K562 (cell line): ENCODE data around the gene PRPH2. TPM values are rescaled to one million over a fixed set of nuclear protein-coding genes. Genes with fewer than 3 reads are reported as not detected.

Source experiments
- HIVEP1 ChIP-seq: fragments of 250-450 bp; sonication (Bioruptor Pico); IDR thresholded peaks from 2 replicates; pipeline ENCODE4 v1.4.0; 2020; ENCODE audit warnings: mild to moderate bottlenecking
- KLF10 ChIP-seq: fragments of 250-450 bp; sonication (Bioruptor Pico); IDR thresholded peaks from 2 replicates; pipeline ENCODE4 v1.6.1; 2021; ENCODE audit warnings: matching md5 sums
- MAZ ChIP-seq, 2 experiments: fragments of 450-650 bp in 1 of 2; sonication (generic) in 1 of 2; formaldehyde crosslinking; IDR thresholded peaks in 1 of 2; conservative IDR thresholded peaks in 1 of 2; 2 replicates each; pipeline versions ENCODE4 v1.4.0 to v1.5.0; 2020; ENCODE audit warnings: mild to moderate bottlenecking in 1 of 2, missing genetic modification reagents in 1 of 2
- ZNF143 ChIP-seq: sonication (generic); formaldehyde crosslinking; IDR thresholded peaks from 2 replicates; pipeline ENCODE4 v1.9.0; 2022; ENCODE audit warnings: mild to moderate bottlenecking, missing genetic modification reagents
- polyA plus RNA-seq, 8 experiments: library from polyadenylated mRNA; depleted of rRNA in 4 of 8; stranded (reverse) in 5 of 8; unstranded in 3 of 8; fragments of >200 nt; fragmentation: Nextera tagmentation in 2 of 8; fragmentation: Illumina TruSeq in 1 of 8; extraction: Ambion mirVana in 2 of 8; extraction: Trizol in 1 of 8; gene quantifications; 2 replicates each; pipeline versions ENCODE4 v1.2.1 to v1.2.3, GENCODE V29; 2011 to 2014; ENCODE audit warnings: inconsistent platforms in 1 of 8, missing spikeins in 1 of 8
- total RNA-seq, 7 experiments: library from RNA; depleted of rRNA in 6 of 7; stranded (reverse); fragments of >200 nt in 6 of 7; fragmentation: Illumina TruSeq in 2 of 7; extraction: Trizol in 2 of 7; gene quantifications; 2 replicates each; pipeline versions ENCODE4 v1.2.1 to v1.2.3, GENCODE V29; 2011 to 2021; ENCODE audit warnings: low replicate concordance in 1 of 7
- TF ChIP-seq, protein P1 (sequence below), 2 experiments: fragments of 150-350 bp in 1 of 2; IDR thresholded peaks; 2 replicates each; pipeline ENCODE4 v1.6.1; 2012 to 2016; ENCODE audit warnings: low read depth in 2 of 2, low read length in 2 of 2, mild to moderate bottlenecking in 1 of 2, moderate library complexity in 1 of 2
- TF ChIP-seq, protein P2 (sequence below), 2 experiments: fragments of 450-650 bp; IDR thresholded peaks; 2 replicates each; pipeline ENCODE4 v1.6.1; 2018; ENCODE audit warnings: mild to moderate bottlenecking in 2 of 2, low read depth in 1 of 2; ENCODE audit not compliant: partially characterized antibody in 2 of 2
- TF ChIP-seq, protein P3 (sequence below): fragments of 250-450 bp; sonication (Bioruptor Pico); IDR thresholded peaks from 2 replicates; pipeline ENCODE4 v1.5.0; 2021; ENCODE audit warnings: mild to moderate bottlenecking, moderate library complexity
- TF ChIP-seq, protein P4 (sequence below): IDR thresholded peaks from 3 replicates; pipeline ENCODE4 v1.6.1; 2011; ENCODE audit warnings: borderline replicate concordance, mild to moderate bottlenecking; ENCODE audit not compliant: insufficient read length, insufficient read depth

The PRPH2 gene
- total and polyA plus RNA-seq, 9 of the 15 experiments (the other 6 are each of a cell fraction or from before 2014, with no cell fraction given), result 0.03 to 0.11 (median 0.03) TPM; not detected in 5

DNA sequence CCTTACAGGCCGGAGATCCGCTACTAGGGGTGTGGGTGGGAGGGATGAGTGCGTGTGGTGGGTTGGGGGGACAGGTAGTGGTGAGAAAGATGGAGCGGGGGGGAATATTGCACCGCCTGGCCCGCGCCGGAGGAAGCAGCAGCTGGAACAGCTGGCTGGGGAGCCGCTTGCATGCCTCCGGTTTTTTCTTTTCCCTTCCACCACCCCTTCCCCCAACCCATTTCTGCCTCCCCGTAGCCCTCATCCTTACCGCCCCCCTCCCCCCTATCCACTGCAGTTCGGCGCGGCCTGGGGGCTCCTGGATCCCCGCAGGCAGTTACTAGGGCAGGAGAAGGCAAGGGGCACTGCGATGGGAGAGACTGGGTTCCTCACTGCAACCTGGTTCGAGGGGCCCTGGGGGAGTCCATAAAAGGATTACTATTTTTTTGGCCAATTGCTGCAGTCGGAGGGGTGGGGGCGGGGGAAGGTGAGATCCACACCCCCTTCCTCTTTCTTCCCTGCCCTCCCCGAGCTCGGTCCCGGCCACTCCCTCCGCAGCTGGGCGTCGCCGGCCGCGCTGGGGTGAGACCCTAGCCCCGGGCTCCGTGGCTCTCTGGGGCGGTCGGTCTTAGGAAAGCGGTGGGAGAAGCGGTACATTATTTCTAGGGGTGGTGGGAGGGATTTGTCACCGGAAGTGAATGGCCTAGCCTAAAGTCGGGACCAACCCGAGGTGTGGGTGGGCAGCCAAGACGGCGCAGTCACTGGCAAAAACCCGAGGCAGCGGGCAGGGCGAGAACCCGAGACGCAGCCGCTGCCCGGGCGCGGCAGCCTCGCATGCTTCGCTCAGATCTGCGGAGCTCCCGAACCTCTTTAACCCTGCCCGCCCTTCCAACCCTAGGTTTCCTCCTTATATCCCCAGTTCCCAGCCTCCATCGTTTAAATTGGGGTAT lies 24.3 kb upstream of the PRPH2 start (continued):
- TF ChIP-seq, protein P1, sequence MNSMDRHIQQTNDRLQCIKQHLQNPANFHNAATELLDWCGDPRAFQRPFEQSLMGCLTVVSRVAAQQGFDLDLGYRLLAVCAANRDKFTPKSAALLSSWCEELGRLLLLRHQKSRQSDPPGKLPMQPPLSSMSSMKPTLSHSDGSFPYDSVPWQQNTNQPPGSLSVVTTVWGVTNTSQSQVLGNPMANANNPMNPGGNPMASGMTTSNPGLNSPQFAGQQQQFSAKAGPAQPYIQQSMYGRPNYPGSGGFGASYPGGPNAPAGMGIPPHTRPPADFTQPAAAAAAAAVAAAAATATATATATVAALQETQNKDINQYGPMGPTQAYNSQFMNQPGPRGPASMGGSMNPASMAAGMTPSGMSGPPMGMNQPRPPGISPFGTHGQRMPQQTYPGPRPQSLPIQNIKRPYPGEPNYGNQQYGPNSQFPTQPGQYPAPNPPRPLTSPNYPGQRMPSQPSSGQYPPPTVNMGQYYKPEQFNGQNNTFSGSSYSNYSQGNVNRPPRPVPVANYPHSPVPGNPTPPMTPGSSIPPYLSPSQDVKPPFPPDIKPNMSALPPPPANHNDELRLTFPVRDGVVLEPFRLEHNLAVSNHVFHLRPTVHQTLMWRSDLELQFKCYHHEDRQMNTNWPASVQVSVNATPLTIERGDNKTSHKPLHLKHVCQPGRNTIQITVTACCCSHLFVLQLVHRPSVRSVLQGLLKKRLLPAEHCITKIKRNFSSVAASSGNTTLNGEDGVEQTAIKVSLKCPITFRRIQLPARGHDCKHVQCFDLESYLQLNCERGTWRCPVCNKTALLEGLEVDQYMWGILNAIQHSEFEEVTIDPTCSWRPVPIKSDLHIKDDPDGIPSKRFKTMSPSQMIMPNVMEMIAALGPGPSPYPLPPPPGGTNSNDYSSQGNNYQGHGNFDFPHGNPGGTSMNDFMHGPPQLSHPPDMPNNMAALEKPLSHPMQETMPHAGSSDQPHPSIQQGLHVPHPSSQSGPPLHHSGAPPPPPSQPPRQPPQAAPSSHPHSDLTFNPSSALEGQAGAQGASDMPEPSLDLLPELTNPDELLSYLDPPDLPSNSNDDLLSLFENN (IDR thresholded peaks at IDR 0.05; ENCODE audit: low read depth in 2 of 2, low read length in 2 of 2), result 0 out of 4 replicates have a peak, but pooled peaks of 1 of the 2 experiments have one; percentile 37
- TF ChIP-seq HIVEP1 (CRISPR knock-in tag) (no peak), MAZ (CRISPR knock-in tag; conservative IDR thresholded peaks at IDR 0.05 in 1 of 2, IDR thresholded peaks at IDR 0.05 in 1 of 2) (peak; percentile 80 to 93), KLF10 (CRISPR knock-in tag) (no peak), ZNF143 (CRISPR knock-in tag) (no peak)
- TF ChIP-seq, protein P2, sequence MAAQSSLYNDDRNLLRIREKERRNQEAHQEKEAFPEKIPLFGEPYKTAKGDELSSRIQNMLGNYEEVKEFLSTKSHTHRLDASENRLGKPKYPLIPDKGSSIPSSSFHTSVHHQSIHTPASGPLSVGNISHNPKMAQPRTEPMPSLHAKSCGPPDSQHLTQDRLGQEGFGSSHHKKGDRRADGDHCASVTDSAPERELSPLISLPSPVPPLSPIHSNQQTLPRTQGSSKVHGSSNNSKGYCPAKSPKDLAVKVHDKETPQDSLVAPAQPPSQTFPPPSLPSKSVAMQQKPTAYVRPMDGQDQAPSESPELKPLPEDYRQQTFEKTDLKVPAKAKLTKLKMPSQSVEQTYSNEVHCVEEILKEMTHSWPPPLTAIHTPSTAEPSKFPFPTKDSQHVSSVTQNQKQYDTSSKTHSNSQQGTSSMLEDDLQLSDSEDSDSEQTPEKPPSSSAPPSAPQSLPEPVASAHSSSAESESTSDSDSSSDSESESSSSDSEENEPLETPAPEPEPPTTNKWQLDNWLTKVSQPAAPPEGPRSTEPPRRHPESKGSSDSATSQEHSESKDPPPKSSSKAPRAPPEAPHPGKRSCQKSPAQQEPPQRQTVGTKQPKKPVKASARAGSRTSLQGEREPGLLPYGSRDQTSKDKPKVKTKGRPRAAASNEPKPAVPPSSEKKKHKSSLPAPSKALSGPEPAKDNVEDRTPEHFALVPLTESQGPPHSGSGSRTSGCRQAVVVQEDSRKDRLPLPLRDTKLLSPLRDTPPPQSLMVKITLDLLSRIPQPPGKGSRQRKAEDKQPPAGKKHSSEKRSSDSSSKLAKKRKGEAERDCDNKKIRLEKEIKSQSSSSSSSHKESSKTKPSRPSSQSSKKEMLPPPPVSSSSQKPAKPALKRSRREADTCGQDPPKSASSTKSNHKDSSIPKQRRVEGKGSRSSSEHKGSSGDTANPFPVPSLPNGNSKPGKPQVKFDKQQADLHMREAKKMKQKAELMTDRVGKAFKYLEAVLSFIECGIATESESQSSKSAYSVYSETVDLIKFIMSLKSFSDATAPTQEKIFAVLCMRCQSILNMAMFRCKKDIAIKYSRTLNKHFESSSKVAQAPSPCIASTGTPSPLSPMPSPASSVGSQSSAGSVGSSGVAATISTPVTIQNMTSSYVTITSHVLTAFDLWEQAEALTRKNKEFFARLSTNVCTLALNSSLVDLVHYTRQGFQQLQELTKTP (IDR thresholded peaks at IDR 0.05; ENCODE audit: low read depth in 1 of 2, partially characterized antibody in 2 of 2), result no peak
- TF ChIP-seq, protein P3, sequence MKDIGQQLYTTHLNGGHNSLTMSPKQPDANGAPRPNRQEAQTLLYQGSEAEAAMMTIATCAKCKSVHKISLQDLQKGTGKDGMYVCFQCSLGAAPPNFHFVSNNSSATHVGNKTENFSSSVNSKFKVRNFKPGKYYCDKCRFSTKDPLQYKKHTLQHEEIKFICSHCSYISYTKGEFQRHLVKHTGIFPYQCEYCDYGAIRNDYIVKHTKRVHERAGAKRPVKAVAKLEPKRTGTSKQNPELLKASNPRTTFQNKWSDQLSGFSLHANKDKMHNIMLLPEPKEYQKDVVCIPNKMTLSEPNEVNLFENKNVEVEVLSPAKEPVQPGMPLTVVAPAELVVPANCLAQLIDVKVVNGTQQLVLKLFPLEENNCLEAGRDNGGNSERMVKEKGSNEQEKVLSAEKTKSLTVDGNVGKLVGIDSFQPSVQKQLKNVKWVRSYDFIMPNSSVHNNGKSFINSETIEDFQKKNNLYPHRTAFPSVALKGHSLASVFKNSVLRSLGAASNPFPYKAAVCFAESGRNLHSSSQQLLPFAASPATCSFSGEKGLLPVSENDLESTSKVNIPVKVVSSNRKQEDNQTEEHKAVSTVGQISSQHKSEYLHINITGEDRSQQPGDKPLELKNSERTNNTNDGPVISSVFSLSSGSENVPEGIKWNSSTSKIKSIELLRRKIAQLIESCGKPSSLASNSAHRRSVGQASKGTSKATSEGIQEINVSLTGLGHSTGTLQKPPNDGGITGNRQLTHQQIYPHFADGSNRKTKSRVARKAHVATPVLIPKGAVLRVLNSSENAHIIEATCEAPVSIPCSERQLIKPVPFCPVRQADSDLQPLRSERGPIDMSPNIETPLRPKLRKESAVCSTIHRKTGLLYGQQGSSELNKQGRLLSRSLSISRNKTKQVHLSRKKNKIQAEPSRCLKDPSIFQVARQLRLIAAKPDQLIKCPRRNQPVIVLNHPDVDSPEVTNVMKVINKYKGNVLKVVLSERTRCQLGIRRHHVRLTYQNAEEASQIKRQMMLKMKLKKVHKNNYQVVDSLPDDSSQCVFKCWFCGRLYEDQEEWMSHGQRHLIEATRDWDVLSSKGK (CRISPR knock-in tag), result no peak
- TF ChIP-seq, protein P4, sequence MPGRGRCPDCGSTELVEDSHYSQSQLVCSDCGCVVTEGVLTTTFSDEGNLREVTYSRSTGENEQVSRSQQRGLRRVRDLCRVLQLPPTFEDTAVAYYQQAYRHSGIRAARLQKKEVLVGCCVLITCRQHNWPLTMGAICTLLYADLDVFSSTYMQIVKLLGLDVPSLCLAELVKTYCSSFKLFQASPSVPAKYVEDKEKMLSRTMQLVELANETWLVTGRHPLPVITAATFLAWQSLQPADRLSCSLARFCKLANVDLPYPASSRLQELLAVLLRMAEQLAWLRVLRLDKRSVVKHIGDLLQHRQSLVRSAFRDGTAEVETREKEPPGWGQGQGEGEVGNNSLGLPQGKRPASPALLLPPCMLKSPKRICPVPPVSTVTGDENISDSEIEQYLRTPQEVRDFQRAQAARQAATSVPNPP, result no peak
